Fibroblast of skin of scalp (primary cell): ENCODE results near the gene CD38.

ENCODE experiments used
- DNase-seq: peaks from one replicate; pipeline ENCODE4 v3.0.0-alpha.2; 2013

CD38 gene

GRCh38 chr4:15868111-15868510 lies 90.0 kb downstream of the CD38 start:
- no peak for DNase-seq

GRCh38 chr4:15868826-15869413 lies 90.8 kb downstream of the CD38 start:
- DNase-seq, result no peak

GRCh38 chr4:15870079-15870478 lies 92.0 kb downstream of the CD38 start:
- DNase-seq, result no peak

- DNase-seq, result no peak
Measured at GRCh38 chr4:15870921-15871664, 93.0 kb downstream of the CD38 start.

- DNase-seq, result no peak
Measured at GRCh38 chr4:15873117-15873516, 95.0 kb downstream of the CD38 start.

DNA sequence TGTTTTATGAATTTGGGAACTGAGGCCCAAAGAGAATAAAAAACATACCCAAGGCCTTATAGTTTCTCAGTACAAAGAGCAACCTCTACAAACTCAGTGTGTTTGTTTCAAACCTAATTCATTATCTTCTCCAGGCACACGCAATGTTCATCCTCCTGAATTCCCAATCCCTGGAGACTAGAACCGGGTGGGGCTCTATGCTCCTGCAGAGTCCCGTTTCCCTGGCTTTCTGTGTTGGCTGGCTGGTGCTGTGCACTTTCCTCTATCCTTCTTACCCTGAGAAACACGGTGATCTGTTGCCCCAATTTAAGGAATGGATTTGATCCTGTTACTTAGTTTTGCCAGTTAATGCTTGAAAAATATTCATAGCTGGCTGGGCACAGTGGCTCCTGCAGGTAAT lies 96.5 kb downstream of the CD38 start:
- DNase-seq, result no peak

GRCh38 chr4:15875663-15876460 lies 97.7 kb downstream of the CD38 start:
- DNase-seq, result no peak

DNA sequence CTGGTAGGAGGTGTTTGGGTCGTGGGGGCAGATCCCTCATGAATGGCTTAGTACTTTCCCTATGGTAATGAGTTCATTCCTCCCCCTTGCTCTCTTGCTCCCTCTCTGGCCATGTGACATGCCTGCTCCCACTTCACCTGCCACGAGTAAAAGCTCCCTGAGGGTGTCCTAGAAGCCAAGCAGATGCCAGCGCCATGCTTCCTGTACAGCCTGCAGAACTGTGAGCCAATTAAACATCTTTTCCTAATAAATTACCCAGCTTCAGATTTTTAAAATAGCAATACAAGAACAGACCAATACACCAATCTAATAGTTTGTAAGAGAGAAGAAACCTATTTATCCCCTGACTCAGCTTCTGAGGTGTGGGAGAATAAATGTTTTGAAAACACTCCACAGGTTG lies 99.9 kb downstream of the CD38 start:
- DNase-seq, result no peak

DNA sequence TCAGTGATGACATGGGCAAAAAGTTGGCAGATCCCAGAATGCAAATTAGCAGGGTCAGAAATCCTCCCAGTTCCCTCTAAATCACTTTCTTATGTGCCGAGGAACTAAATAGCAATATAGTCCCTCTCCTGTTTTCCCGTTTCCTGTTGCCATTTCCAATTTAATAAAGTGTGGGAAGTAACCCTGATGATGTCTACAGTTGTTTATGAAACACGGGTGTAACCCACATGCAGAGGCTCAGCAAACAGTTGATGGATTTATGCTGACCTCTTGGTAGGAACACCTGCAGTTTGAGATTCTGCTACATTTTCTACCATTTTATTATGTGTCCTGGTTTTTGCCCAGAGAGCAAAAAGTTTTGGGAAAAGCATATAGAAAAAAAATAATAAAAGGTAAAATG lies 103.7 kb downstream of the CD38 start:
- no peak for DNase-seq

- peak; percentile 76 for DNase-seq
Measured at GRCh38 chr4:15882675-15883086, 104.6 kb downstream of the CD38 start.

GRCh38 chr4:15883610-15884243 lies 105.6 kb downstream of the CD38 start:
- DNase-seq, result no peak

- DNase-seq, result peak; percentile 21
Measured at GRCh38 chr4:15884666-15885065, 106.5 kb downstream of the CD38 start.

DNA sequence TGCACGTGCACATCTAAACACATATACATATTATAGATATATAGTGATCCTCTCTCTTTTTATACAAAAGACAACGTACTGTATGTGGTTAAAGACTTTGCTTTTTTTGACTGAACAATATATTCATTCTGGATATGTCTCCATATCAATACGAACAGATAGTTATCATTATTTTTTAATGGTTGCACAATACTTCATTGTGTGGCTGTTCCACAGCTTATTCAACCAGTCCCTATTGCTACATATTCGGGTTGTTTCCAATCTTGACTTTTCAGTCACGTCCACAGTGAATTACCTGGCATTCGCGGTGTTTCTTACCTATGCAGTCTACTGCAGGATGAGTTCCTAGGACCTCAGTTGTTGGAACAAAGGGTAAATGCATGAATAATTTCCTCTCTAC lies 107.3 kb downstream of the CD38 start:
- no peak for DNase-seq

- no peak for DNase-seq
Measured at GRCh38 chr4:15888515-15888914, 110.4 kb downstream of the CD38 start.

- DNase-seq, result no peak
Measured at GRCh38 chr4:15890246-15890829, 112.2 kb downstream of the CD38 start.

DNA sequence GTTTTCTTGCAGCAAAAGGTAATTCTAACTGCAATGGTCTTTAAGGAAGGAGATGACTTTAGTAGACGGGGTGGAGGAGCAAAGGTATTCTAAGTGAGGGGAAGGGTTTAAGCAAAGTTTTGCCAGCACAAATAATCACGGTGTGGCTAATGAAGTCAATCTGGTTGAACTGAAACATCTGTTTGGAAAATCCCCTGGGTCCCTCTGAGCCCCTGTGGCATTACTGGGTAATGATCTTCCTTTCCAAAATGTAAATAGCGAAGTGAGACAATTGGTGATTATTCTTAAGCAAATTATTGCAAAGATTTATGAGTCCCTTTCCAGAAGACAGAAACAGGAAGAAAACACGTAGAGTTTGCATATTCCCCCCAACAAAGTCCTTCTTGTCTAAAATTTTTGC lies 113.2 kb downstream of the CD38 start:
- DNase-seq, result no peak

DNA sequence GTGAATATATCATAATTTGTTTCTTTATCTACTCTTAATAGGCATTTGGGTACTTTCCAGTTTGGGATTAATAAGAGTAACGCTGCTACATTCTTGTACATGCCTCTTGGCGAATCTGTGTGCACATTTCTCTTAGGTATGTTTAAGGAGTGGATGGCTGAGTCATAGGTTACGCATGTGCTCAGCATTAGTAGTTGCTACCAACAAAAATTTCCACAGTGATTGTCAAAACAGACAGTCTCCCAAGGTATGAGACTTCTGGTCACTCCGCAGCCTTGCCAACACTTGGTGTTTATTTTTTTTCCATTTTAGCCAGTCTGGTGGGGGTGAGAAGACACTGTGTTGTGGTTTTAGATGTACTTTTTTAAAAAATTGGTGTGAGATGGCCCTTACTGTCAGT lies 115.8 kb downstream of the CD38 start:
- DNase-seq, result peak; percentile 91

GRCh38 chr4:15894393-15894792 lies 116.3 kb downstream of the CD38 start:
- no peak for DNase-seq

- DNase-seq, result no peak
Measured at GRCh38 chr4:15894921-15895916, 117.1 kb downstream of the CD38 start.

- no peak for DNase-seq
Measured at GRCh38 chr4:15897577-15897976, 119.4 kb downstream of the CD38 start.

DNA sequence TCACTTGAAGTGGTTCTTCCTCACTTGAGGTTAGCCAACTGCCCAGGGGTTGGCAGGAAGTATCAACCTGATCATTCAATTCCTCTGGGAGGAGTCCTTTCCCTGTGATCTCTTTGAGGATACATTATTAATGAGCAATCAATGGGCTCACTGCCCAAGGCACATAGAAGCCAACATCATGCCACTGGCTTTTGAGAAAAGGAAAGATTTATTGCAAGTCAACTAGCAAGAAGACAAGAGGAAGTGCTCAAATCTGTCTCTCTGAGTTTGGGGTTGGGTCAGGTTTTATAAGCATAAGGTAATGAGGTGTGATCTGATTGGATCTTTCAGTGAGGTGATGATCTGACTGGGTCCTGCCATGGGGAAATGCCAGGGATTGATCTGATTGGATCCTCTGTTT lies 120.8 kb downstream of the CD38 start:
- DNase-seq, result no peak

DNA sequence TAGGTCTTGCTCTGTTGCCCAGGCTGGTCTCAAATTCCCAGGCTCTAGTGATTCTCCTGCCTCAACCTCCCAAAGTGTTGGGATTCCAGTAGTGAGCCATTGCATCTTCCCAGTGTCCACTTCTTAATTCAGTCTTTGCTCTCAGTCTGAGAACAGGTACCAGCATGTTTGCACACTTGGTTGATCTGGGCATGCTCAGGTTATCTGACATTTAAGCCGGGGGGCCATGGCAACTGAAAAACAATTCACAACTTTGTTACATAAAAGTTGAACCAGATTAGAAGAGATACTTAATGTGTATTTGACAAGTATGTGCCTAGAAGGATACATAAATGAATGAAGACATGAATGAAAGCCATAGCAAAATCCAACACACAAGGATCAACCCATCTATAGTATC lies 121.4 kb downstream of the CD38 start:
- no peak for DNase-seq
